ENCODE data around the gene KIF1B.
A peak's percentile ranks its signal among the peaks of the same experiment; 100 is the strongest.

DNA sequence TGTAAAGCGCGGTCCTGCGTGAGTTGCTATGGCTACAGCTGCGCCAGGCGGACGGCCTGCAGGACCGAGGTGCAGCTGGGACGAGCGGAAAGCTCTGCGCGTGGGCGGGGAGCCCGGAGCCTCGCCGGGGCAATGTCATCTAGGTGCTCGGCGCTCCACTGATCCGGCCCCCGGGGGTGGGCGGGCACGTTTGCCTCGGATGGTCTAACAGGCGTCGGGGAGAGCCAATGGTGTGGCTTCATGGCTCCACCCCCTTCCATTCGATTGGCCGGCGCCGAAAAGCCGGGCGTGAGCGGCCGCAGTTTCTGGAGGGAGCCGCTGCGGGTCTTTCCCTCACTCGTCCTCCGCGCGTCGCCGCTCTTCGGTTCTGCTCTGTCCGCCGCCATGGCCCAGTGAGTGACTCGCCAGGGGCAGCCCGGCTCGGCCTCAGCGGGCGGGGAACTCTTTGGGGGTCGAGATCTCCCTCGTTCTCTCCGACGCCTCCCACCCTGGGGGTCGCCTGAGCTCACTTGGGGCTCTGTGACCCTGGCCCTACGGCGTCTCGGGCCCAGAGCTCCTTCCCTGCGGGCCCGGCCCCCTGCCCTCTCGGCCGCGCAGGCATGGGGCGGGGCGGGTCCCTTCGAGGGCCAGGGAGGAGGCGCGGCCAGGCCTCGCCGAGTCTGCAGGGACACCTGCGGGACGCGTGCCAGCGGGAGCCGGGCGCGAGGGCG, 188.5 kb downstream of the KIF1B start, which contains the start of gene PGD:
- TF ChIP-seq, protein P1, sequence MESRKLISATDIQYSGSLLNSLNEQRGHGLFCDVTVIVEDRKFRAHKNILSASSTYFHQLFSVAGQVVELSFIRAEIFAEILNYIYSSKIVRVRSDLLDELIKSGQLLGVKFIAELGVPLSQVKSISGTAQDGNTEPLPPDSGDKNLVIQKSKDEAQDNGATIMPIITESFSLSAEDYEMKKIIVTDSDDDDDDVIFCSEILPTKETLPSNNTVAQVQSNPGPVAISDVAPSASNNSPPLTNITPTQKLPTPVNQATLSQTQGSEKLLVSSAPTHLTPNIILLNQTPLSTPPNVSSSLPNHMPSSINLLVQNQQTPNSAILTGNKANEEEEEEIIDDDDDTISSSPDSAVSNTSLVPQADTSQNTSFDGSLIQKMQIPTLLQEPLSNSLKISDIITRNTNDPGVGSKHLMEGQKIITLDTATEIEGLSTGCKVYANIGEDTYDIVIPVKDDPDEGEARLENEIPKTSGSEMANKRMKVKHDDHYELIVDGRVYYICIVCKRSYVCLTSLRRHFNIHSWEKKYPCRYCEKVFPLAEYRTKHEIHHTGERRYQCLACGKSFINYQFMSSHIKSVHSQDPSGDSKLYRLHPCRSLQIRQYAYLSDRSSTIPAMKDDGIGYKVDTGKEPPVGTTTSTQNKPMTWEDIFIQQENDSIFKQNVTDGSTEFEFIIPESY (IDR thresholded peaks at IDR 0.05; ENCODE audit: borderline replicate concordance, low read depth): no peak
- TF ChIP-seq EZH2phosphoT487 (IDR thresholded peaks at IDR 0.05; ENCODE audit: borderline replicate concordance, low read depth) (no peak), MEF2A (IDR thresholded peaks at IDR 0.05; ENCODE audit: borderline replicate concordance, low read depth) (no peak), EP300 (IDR thresholded peaks at IDR 0.05; ENCODE audit: borderline replicate concordance in 1 of 2, low read depth in 1 of 2, low read length in 1 of 2) (peak in 1 of 2 experiments; percentile 7; a peak in 1 of 4 replicates), GABPA (IDR thresholded peaks at IDR 0.05; ENCODE audit: low read depth) (no peak), POLR2AphosphoS5 (IDR thresholded peaks at IDR 0.05; ENCODE audit: low read depth, low read length) (peak; percentile 94)
- TF ChIP-seq, protein P2, sequence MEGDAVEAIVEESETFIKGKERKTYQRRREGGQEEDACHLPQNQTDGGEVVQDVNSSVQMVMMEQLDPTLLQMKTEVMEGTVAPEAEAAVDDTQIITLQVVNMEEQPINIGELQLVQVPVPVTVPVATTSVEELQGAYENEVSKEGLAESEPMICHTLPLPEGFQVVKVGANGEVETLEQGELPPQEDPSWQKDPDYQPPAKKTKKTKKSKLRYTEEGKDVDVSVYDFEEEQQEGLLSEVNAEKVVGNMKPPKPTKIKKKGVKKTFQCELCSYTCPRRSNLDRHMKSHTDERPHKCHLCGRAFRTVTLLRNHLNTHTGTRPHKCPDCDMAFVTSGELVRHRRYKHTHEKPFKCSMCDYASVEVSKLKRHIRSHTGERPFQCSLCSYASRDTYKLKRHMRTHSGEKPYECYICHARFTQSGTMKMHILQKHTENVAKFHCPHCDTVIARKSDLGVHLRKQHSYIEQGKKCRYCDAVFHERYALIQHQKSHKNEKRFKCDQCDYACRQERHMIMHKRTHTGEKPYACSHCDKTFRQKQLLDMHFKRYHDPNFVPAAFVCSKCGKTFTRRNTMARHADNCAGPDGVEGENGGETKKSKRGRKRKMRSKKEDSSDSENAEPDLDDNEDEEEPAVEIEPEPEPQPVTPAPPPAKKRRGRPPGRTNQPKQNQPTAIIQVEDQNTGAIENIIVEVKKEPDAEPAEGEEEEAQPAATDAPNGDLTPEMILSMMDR (IDR thresholded peaks at IDR 0.05): no peak; the same call in 1 of the 2 replicates

Data from SK-N-SH (cell line).